Measurements from ENCODE around the gene COL6A2. TPM values are rescaled to one million over a fixed set of nuclear protein-coding genes. Genes with fewer than 3 reads are reported as not detected.
"Not testable (repeated sequence)": the region's sequence is repeated elsewhere in the genome, so short reads cannot be mapped to it uniquely, and the experiment has no call there.

The COL6A2 gene
- polyA plus RNA-seq, 1 donor = 201 TPM

DNA sequence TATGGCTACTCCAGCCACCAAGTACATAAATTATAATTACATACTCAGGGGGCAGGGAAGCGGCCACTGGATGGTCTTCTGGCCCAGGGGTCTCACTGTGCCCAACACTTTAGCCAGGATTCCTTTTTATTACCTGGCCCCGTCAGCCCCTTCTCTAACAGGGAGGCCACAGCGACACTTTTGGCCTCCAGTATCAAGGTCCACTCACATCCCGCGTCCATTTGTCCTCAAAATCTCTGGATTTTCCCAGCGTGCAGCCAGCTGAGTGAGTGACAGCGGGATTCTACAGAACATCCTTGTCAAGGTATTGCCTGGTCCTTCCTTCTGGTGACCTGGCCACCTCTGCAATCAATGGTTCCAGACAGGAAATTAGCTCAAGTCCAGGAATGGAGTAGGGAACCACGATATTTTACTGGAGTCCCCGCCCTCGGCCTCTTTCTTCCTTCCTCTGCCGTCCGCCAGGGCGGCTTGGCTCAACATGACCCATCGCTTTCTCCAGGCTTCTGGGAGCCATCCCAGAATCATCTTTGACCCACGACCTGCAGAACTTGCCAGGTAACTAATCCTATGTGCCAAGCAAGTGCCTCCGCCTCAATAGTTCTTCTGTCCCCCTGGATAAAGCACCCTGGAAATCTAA lies 2.7 kb upstream of the COL6A2 start:
- DNase-seq = no peak
- H3K27ac ChIP-seq (ENCODE audit: low read length) = no peak overlapping the region
- no peak overlapping the region for H3K4me3 ChIP-seq (ENCODE audit: low read length)
- H3K36me3 ChIP-seq (ENCODE audit: control insufficient read depth, insufficient read depth, low read length) = no peaks in the 10 kb centered on the region
- no CpG with 5 or more reads among the region's 16 CpGs for WGBS (ENCODE audit: insufficient coverage, low lambda C conversion rate)
- peaks cover 7% of the 10 kb centered on the region for H3K9me3 ChIP-seq (ENCODE audit: control insufficient read depth, low read depth, low read length)
- peaks cover 28% of the 10 kb centered on the region for H3K27me3 ChIP-seq (ENCODE audit: control insufficient read depth, insufficient read depth, low read length)
- peaks cover 6% of the 10 kb centered on the region for H3K4me1 ChIP-seq (ENCODE audit: control insufficient read depth, insufficient read depth, low read length)

DNA sequence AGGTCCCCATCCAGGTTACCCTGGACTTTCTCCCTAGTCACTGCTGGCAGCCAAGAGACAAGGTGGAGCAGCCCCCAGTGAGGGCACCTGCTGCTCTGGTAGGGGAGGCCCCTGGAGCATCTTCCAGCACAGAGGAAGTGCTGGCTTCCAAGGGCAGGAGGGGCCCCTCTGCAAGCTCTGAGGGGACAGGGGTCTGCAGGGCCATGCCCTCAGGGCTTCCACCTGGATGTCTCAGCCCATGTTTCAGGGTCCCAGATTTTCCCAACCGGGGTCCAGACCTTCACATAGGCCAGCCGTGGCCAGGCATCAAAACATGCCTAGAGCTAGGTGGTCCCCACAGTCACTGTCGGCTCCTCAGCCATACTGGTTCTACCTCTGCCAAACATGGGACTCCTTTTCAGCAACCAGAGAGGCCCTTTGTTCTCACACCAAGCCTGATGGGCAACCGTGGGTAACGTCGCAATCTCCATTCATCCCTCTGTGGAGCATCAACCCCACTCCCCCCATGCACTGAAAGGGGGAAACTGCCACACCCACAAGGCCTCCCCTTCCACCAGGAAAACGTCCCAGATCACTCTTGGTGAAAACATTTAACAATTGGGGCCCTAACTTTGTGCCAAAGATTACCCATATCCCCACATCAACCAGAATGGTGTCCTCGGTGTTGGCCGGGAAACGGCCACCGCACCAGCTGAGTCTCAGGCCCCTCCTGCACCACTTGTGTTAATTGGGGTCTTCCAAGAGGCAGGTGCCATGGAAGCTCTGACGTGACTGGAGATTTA lies 1.9 kb upstream of the COL6A2 start:
- Histone ChIP-seq H3K27ac (ENCODE audit: low read length) (no peak overlapping the region), H3K36me3 (ENCODE audit: control insufficient read depth, insufficient read depth, low read length) (no peaks in the 10 kb centered on the region), H3K27me3 (ENCODE audit: control insufficient read depth, insufficient read depth, low read length) (peaks cover 36% of the 10 kb centered on the region), H3K4me1 (ENCODE audit: control insufficient read depth, insufficient read depth, low read length) (peaks cover 6% of the 10 kb centered on the region), H3K9me3 (ENCODE audit: control insufficient read depth, low read depth, low read length) (peaks cover 6% of the 10 kb centered on the region), H3K4me3 (ENCODE audit: low read length) (no peak overlapping the region)
- DNase-seq = no peak
- no CpG with 5 or more reads among the region's 12 CpGs for WGBS (ENCODE audit: insufficient coverage, low lambda C conversion rate)

DNA sequence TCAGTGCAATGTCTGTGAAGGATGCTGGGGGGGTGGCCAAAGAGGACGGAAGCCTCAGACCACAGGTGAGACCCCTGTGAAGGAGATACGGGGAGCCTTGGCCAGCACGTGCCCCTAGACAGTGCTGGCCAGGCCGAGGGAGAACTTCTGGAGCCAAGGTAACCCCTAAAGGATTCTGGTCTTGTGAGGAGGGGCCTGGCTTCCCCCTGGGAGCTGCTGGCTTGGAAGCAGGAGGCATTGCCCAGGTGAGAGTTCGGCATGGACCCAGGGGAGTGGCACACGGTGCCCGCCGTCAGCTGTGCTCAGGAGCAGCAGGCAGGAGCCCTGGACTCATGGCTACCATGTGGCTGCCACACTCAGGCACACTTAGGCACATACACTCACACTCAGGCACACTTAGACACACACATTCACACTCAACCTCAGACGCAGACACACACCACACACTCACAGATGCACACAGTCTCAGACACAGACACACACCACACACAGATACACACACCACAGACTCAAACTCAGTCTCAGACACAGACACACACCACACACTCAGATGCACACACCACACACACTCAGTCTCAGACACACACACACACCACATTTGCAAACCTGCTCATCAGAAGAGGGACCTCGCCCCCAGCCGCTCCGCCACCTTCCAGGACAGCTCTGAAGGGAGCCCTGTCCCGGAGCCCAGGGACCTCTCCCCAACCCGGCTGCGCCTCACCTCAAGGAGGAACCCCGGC lies 1.1 kb upstream of the COL6A2 start:
- Histone ChIP-seq H3K4me3 (ENCODE audit: low read length) (peak overlapping the region; percentile 29), H3K9me3 (ENCODE audit: control insufficient read depth, low read depth, low read length) (peaks cover 3% of the 10 kb centered on the region), H3K4me1 (ENCODE audit: control insufficient read depth, insufficient read depth, low read length) (peaks cover 6% of the 10 kb centered on the region), H3K27ac (ENCODE audit: low read length) (no peak overlapping the region), H3K36me3 (ENCODE audit: control insufficient read depth, insufficient read depth, low read length) (no peaks in the 10 kb centered on the region), H3K27me3 (ENCODE audit: control insufficient read depth, insufficient read depth, low read length) (peaks cover 36% of the 10 kb centered on the region)
- no CpG with 5 or more reads among the region's 16 CpGs for WGBS (ENCODE audit: insufficient coverage, low lambda C conversion rate)
- DNase-seq = no peak

DNA sequence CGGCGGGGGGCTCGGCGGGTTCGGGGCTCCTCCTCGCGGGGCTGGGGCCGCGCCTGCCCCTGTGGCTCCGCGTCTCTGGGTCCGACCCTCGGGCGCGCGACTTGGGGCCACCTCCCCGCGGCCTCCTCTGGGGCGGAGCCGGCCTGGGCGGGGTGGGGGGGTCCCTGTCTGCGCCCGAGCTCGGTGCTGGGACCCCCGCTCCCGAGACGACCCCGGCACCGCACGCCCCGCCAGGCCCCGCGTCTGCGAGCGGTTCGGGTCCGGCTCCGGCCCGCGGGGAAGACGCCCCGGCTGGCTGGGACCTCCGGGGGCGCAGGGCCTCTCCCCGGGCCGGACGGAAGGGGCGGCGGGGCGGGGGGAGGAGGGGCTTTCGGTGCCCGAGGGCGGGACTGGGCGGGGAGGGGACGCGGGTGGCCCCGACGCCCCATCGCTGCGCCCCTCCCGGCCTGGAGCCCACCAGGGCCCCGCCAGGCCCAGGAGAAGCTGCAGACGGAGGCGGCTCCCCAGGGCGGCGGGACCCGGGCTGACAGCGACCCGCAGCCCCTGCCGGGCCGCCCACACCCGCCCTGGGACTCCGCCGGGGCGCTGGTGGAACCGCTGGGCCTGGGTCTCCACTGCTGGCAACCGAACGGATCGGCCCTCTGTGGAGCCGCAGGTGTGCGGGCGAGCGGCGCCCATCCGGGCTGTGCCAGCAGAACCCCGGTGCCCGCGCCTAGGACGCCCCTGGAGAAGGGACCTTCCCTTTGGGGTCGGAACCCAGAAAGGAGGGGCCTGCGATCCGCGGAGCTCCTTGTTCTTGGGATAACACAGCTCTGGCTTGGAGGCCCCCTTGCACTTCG lies 610 bp downstream of the COL6A2 start:
- WGBS (ENCODE audit: insufficient coverage, low lambda C conversion rate) = no CpG with 5 or more reads among the region's 94 CpGs
- peaks cover 5% of the 10 kb centered on the region for H3K9me3 ChIP-seq (ENCODE audit: control insufficient read depth, low read depth, low read length)
- peak overlapping the region; percentile 45 for H3K27ac ChIP-seq (ENCODE audit: low read length)
- no peaks in the 10 kb centered on the region for H3K36me3 ChIP-seq (ENCODE audit: control insufficient read depth, insufficient read depth, low read length)
- H3K27me3 ChIP-seq (ENCODE audit: control insufficient read depth, insufficient read depth, low read length) = peaks cover 36% of the 10 kb centered on the region
- no peaks in the 10 kb centered on the region for H3K4me1 ChIP-seq (ENCODE audit: control insufficient read depth, insufficient read depth, low read length)
- peak overlapping the region; percentile 47 for H3K4me3 ChIP-seq (ENCODE audit: low read length)
- DNase-seq = peak in 1 of 2 donors; percentile 26

DNA sequence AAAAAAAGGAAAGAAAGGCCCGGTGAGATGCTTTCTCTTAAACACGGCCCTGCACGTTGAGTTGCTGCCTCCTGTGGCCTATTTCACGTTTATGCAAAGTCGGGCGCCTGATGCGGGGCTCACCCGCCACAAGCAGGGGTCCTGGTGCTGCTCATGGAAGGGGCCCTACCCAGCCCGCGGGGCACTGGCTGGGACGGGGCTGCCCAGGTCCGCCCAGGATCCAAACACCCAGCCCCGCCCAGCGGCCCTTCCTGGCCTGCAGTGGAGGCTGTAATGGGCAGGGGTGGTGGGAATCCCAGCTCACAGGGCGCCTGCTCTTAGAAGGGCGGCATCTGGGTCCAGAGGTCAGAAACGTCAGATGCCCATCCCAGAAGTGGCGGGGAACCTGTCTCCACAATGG lies 1.6 kb downstream of the COL6A2 start:
- DNase-seq = peak; percentile 49 to 70
- H3K36me3 ChIP-seq (ENCODE audit: control insufficient read depth, insufficient read depth, low read length) = no peaks in the 10 kb centered on the region
- no peaks in the 10 kb centered on the region for H3K4me1 ChIP-seq (ENCODE audit: control insufficient read depth, insufficient read depth, low read length)
- H3K9me3 ChIP-seq (ENCODE audit: control insufficient read depth, low read depth, low read length) = peaks cover 5% of the 10 kb centered on the region
- peaks cover 36% of the 10 kb centered on the region for H3K27me3 ChIP-seq (ENCODE audit: control insufficient read depth, insufficient read depth, low read length)
- no CpG with 5 or more reads among the region's 18 CpGs for WGBS (ENCODE audit: insufficient coverage, low lambda C conversion rate)
- no peak overlapping the region for H3K27ac ChIP-seq (ENCODE audit: low read length)
- peak overlapping the region; percentile 47 for H3K4me3 ChIP-seq (ENCODE audit: low read length)

DNA sequence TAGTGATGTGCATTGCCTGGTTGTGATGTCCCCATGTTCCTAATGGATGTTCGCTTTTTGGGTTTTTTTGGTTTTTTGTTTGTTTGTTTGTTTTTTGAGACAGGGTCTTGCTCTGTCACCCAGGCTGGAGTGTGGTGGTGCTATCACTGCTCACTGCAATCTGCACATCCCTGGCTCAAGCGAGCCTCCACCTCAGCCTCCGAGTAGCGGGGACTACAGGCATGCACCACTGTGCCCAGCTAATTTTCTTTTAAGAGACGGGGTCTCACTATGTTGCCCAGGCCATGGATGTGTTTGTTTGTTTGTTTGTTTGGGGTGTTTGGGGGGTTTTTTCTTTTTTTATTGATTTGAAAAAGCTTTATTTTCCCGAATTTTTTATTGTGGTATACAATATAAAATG lies 2.1 kb downstream of the COL6A2 start:
- WGBS (ENCODE audit: insufficient coverage, low lambda C conversion rate) = no CpG with 5 or more reads among the region's 6 CpGs
- Histone ChIP-seq H3K36me3 (ENCODE audit: control insufficient read depth, insufficient read depth, low read length) (no peaks in the 10 kb centered on the region), H3K27ac (ENCODE audit: low read length) (no peak overlapping the region), H3K27me3 (ENCODE audit: control insufficient read depth, insufficient read depth, low read length) (peaks cover 36% of the 10 kb centered on the region), H3K4me3 (ENCODE audit: low read length) (no peak overlapping the region), H3K9me3 (ENCODE audit: control insufficient read depth, low read depth, low read length) (peaks cover 5% of the 10 kb centered on the region), H3K4me1 (ENCODE audit: control insufficient read depth, insufficient read depth, low read length) (no peaks in the 10 kb centered on the region)
- no peak for DNase-seq

DNA sequence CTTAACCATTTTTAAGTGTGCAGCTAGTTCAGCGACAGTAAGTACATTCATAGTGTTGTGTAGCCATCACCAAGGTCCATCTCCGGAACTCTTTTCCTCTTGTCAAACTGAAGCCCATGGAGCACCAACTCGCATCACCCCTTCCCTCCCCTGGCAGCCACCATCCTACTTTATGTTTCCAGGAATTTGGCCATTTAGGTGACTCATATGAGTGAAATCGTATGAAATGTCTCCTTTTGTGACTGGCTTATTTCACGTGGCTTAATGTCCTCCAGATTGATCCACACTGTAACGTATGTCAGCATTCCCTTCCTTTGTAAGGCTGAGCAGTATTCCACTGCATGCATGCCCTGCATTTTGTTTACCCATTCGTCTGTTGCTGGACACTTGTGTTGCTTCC lies 2.5 kb downstream of the COL6A2 start:
- no CpG with 5 or more reads among the region's 7 CpGs for WGBS (ENCODE audit: insufficient coverage, low lambda C conversion rate)
- H3K27ac ChIP-seq (ENCODE audit: low read length) = no peak overlapping the region
- no peak overlapping the region for H3K4me3 ChIP-seq (ENCODE audit: low read length)
- H3K36me3 ChIP-seq (ENCODE audit: control insufficient read depth, insufficient read depth, low read length) = no peaks in the 10 kb centered on the region
- peaks cover 36% of the 10 kb centered on the region for H3K27me3 ChIP-seq (ENCODE audit: control insufficient read depth, insufficient read depth, low read length)
- no peaks in the 10 kb centered on the region for H3K4me1 ChIP-seq (ENCODE audit: control insufficient read depth, insufficient read depth, low read length)
- H3K9me3 ChIP-seq (ENCODE audit: control insufficient read depth, low read depth, low read length) = peaks cover 5% of the 10 kb centered on the region
- no peak for DNase-seq

DNA sequence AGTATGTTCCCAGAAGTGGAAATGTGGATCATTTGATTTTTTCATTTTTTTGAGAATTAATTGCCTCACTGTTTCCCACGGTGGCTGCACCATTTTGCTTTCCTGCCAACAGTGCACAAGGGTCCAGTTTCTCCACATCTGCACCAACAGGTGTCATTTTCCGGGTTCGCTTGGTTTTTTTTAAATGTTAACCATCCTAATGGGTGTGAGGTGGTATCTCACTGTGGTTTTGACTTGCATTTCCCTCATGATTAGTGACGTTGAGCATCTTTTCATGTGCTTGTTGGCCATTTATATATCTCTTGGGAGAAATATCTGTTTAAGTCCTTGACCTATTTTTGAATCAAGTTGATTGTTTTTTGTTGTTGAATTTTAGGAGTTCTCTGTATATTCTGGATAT lies 3.0 kb downstream of the COL6A2 start:
- Histone ChIP-seq H3K36me3 (ENCODE audit: control insufficient read depth, insufficient read depth, low read length) (no peaks in the 10 kb centered on the region), H3K27me3 (ENCODE audit: control insufficient read depth, insufficient read depth, low read length) (peaks cover 36% of the 10 kb centered on the region), H3K27ac (ENCODE audit: low read length) (no peak overlapping the region), H3K9me3 (ENCODE audit: control insufficient read depth, low read depth, low read length) (peaks cover 5% of the 10 kb centered on the region), H3K4me3 (ENCODE audit: low read length) (no peak overlapping the region), H3K4me1 (ENCODE audit: control insufficient read depth, insufficient read depth, low read length) (no peaks in the 10 kb centered on the region)
- no peak for DNase-seq
- 80% methylated on average over 1 of the region's 4 CpGs for WGBS (ENCODE audit: insufficient coverage, low lambda C conversion rate)

DNA sequence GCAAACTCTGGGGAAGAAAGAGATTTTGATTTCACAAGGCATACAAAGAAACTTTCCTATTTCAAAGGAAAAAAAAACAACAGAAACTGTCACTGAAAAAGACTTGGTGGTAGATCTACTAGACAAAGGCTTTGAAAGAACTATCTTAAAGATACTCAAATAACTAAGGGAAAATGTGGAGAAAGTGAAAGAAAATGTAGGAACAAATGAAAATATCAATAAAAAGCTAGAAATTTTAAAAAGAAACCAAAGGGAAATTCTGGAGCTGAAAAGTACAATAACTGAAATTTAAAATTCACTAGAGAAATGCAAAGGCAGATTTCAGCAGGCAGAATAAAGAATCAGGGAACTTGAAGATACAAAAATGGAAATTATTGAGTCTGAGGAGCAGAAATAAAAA lies 6.2 kb downstream of the COL6A2 start:
- Histone ChIP-seq H3K4me1 (ENCODE audit: control insufficient read depth, insufficient read depth, low read length) (no peaks in the 10 kb centered on the region), H3K4me3 (ENCODE audit: low read length) (no peak overlapping the region), H3K27me3 (ENCODE audit: control insufficient read depth, insufficient read depth, low read length) (peaks cover 18% of the 10 kb centered on the region), H3K9me3 (ENCODE audit: control insufficient read depth, low read depth, low read length) (peaks cover 5% of the 10 kb centered on the region), H3K36me3 (ENCODE audit: control insufficient read depth, insufficient read depth, low read length) (no peaks in the 10 kb centered on the region), H3K27ac (ENCODE audit: low read length) (no peak overlapping the region)
- no peak for DNase-seq

DNA sequence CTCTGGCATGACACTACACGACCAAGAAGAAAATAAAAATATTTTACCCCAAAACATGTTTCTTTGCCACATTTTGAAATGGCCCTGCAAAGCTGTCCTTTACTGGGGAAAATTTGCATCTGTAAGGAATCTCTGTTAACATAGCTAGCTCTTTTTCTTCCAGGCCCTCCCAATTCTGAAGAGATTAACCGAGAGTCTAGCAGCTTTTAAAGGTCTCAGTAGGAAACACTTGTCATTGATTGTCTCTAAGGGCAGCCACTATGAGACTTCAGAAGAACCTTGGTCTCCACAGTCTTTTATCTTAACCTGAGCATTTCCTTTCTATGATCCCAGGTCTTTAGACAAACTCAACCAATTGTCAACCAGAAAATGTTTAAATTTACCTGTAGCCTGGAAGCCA lies 9.5 kb downstream of the COL6A2 start:
- H3K27me3 ChIP-seq (ENCODE audit: control insufficient read depth, insufficient read depth, low read length); H3K4me3 ChIP-seq (ENCODE audit: low read length); DNase-seq; H3K27ac ChIP-seq (ENCODE audit: low read length); H3K9me3 ChIP-seq (ENCODE audit: control insufficient read depth, low read depth, low read length); H3K36me3 ChIP-seq (ENCODE audit: control insufficient read depth, insufficient read depth, low read length); H3K4me1 ChIP-seq (ENCODE audit: control insufficient read depth, insufficient read depth, low read length): not testable (repeated sequence)
- no CpG with 5 or more reads among the region's 2 CpGs for WGBS (ENCODE audit: insufficient coverage, low lambda C conversion rate)

Data from large intestine (tissue), 3 donors.